Suppressor macrophage treated with lipopolysaccharide for 4 hours (primary cell): Measurements from ENCODE around the gene C1orf35.

Experiments used
- DNase-seq: peaks from one replicate; pipeline ENCODE4 v3.0.0-alpha.2; 2020

C1orf35 gene

DNA sequence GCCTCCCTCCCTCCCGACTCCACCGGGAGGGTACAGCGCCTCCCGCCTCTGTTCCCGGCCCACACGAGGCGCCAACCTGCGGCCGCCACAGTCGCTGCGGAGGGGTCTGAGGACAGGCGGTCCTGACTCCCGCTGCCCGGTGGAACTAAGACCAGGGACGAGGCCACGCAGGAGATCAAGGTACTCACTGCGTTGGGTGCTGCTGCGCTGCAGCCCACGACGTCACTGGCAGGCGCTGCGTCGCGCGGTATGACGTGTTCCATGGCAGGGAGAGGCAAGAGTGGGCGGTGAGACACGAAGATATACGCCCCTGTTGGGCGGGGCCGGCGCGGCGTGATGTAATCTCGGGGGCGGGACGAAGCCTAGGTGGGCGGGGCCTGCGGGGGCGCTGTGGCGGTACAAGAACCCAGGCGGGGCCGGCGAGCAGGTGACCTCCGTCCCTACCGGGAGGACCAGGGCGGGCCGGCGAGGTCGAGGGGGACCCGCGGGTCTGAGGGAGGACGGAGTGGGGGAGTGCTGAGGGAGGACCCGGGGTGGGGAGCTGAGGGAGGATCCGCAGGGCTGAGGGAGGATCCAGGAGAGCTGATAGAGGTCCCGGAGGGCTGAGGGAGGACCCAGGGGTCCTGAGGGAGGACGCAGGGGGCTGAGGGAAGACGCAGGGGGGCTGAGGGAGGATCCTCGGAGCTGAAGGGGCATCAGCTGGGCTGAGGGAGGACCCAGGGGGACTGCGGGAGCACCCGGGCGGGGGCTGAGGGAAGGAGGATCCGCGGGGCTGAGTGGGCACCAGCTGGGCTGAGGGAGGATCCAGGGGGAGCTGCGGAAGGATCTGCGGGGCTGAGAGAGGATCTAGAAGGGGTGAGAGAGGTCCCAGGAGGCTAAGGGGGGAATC lies 6.2 kb upstream of the C1orf35 start, which contains the start of gene MRPL55:
Gene MRPL55 (minus strand): TSS at position 227 of the 889 bp plus-strand sequence. CDS start 1,039 bp downstream, outside the sequence.
- DNase-seq = peak; percentile 98

DNA sequence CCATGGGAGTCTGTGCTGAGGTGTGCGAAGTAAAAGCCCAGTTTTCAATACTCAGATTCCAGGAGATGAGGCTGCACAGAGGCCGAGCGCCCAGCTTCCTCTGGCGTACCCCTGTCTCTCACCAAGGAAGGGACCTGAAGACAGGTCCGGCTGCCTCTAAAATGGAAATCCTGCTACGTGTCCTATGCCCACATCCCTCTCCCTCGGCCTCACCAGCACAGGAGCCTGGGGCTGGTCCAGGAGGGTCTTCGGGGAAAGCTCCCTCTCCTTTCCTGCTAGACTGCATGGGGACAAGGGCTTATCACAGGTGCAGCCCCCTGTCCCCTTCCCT lies 5.6 kb upstream of the C1orf35 start:
- no peak for DNase-seq

DNA sequence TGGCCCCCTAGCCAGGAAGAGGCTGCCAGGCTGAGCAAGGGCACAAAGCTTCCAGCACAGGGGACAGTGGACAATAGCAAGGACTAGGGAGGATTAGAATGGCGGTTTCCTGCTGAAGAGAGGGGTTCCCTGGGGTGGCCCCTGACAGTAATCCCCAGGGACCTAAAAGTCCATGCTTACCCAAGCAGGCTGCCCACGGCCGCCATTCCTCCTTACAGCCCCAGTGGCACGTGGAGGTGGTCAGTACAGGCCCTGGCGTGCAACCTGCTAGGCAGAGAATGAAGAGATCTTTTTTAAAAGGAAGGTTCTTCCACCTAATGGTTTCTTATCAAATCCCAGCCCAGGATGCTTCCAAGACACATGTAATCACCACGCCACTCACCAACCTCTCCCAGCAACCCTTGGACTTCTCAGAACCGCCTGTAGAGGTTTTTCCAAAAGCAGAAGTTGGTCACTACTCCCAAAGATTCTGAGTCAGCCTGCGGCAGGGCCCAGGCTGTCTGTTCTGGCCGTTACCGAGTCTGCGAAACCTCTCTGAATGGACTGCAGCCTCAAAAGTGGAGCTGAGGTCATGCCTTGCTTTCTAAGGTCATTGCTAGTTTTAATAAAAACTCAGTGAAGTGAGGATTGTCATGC lies 5.0 kb upstream of the C1orf35 start:
- DNase-seq = peak; percentile 75

DNA sequence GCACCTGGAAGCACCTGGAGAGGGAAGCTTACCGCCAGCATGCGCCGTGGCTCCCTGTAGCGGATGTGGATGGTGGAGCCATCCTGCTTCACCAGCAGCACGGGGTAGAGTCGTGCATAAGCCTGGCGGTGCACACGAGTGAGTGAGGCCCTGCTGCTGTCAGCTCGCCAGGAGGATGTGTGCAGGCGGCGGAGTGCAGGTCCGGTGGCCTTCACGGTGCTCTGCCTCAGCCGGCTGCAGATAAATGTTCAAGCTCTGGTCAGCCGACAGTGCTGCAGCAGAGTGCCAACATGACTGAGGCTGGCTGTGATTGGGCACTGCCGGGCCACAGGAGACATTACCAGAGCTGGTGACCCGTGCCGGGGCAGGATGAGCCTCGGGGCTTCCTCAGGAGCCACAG lies 4.5 kb upstream of the C1orf35 start:
- no peak for DNase-seq

DNA sequence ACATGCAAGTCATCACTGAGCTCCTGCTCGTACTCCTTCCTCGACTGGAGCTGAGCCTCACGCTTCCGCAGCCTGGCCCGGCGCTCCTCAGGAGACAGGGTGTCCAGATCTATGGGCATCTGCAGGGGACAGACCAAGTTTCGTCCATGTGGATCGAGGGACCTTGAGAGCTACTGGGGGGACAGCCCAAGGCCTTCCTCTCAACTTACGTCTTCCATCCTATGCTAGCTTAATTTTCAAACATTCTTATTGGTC lies 3.6 kb upstream of the C1orf35 start:
- no peak for DNase-seq

DNA sequence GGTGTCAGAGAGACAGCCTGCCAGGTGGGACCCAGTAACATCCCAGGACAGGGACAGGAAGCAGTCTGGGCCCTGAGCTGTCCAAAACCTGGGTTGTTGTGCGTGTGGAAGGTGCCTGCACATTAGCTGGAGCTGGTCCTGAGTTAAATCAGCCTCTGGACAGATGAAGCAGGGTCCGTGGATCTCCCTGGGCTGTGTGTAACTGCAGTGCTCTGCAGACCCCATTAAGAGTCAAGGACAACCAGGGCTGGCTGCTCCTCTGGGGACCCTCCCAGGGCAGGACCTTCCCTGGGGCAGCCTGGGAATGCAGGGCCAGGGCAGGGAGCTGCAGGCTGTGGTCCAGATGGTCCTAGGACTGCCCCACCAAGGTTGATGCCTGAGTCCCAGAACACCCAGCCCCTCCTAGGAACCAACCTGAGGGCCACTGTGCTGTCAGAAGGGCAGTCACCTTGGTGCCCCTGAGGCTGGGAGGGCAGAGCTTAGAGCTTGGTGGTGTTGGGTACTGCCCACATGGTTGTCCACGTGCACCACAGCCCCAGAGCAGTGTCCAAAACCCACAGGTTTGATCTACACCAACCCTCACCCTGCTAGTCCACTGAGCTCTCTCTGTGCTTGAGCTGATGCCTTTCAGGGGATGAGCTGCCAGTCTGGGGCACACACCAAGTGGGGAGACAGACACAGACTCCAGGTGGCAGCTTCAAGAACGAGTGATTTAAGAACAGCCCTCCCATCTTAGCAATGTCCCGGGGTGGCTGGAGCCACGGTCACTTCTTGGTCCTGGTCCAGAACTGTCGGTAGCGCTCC lies 3.1 kb upstream of the C1orf35 start:
- DNase-seq = no peak

DNA sequence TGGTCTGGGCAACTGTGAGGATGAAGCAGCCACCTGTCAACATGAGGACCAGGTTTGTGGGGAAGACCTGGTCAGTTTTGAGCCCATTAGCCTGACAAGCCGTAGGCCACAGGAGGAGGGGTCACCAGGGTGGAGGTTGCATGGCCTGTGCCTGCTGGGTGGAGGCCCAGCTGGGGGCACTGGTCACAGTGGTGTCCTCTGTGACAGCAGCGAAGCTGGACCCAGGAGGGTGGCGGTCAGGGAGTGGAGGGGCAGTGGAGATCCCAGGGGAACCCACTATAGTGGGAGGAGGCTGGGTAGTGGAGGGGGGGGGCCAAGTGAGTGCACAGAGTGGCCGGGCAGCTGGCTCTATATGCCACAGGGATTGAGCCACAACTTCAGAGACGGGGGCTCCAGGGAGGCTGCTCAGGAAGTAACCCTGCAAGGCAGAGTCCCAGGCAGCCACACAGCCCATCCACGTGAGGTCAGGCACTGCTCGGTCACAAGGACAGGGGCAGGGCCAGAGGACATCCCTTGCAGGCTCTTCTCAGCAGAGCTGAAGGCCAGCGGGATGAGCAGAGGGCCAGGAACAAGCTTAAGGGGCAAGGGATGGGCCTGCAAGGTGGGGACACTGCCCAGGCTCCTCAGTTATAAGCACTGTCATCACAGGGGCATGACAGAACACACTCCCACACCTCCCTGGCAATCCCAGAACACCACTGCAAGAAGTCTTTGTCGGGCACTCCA lies 2.3 kb upstream of the C1orf35 start:
- DNase-seq = no peak

DNA sequence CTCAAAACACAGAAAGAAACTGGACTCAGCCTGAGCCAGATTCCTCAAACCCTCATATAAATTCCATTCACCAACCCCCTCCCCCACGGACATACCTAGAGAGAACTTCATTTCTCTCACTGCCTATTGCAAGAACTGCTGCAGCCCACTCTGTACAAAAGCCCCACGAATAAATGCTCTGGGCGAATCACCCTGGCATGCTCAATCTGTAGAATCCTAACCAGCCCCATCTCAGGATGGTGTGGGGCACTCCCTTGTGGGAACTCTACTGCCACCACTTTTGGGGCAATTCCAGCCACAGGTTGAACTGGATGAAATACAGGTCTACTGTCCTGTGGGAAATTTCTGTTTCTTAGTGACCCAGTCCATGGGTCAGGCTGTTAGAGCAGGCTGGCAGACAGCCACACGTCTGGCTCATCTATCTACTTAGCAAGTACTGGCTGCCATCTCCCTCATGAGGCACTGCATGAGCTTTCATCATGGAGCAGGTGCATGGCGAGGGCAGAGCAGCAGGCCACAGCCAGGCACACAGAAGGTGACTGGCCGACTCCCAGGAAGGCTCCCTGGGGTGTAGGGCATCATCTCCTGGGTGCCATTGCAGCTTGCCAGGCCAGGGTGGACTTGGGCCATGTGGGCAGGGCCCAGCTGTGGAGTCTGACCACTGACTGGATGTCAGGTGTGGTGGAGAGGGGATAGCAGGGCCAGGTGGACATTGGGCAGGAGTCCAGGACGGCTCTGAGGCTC lies 1.6 kb upstream of the C1orf35 start:
- no peak for DNase-seq

DNA sequence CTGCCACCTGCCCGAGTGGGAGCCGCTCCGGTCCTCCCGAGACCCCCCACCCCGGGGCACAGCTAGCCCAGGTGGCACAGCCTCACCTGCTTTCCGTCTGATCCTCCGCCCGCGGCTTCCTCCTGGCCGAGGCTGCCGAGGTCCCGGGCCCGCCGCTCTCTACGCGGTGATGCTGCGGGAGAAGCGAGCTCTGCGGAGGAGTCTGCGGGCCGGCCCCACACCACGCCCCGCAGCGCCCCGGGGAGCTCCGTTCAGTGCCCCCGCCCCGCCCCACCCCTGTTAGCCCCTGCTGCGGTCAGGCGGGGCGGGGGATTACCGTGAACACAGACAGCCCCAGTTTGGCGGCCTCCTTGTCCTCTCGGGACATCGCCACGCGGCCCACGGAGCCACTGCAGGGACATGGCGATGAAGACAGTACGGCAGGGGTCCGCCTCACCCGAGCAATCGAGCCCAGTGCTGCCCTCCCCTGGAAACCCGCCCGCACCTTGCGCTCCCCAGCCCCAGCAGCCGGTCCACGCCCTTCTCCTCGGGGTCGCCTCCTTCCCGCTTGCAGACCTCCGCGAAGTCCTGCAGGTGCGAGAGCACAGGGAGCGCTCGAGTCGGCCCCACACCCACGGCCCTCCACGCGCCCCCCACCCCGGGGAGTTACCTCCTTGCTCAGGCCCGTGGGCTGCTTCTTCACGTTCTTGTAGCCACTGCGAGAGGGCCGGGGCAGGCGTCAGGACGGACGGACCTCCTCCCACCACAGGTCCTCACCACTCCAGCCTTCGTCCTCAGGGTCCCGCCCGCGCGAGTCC lies 933 bp downstream of the C1orf35 start:
- peak; percentile 43 for DNase-seq

DNA sequence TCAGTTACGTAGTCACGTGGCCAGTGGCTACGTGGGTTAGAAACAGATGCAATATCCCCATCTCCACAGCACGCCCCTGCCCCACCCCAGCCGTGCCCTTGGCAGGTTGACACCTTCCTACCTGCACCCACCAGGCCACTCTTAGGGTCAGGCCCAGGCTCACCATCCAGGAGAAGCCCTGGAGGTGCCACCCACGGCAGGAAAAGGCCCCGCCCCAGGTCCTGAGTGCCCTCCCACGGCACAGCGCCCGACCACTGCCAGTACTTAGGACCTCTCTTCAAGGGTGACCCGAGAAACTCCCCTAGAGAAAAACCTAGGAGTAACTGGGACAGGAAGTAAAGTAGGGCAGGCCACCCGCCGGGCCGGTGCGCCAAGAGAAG lies 1.5 kb downstream of the C1orf35 start:
- DNase-seq = no peak

DNA sequence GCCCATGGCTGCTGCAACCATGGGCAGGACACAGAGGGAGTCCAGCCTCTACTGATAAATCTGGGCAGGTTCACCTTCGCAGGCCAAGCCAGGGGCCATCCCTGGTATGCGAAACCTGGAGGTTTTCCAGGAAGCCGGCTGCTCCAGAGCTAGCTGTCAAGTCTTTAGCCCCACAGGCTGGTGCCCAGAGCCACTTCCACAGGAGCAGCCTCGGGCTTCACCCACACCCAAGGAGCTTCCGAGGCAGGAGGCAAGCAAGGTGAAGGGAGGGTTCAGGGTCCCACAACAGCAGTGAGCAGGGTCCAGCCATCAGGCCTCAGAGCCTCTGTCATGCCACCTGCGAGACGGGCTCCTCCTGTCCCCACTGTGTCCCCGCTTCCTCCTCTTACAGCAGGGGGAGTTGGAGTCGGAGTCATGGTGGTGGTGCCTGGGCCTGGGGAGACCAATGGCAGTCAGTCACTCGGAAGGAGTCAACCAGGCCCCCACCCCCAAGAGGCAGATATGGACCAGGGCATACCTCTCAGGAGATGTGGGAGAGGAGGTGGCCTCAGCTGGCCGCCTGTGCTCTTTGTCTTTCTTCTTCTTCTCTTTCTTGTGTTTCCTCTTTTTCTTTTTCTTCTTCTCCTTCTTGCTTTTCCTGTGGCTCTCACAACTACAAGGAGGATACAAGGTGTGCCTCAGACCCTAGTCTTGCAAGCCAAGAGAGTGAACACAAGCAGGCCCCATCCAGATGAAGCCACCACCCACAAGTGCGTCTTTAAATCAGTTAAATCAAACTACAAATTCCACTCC lies 2.1 kb downstream of the C1orf35 start:
- no peak for DNase-seq

DNA sequence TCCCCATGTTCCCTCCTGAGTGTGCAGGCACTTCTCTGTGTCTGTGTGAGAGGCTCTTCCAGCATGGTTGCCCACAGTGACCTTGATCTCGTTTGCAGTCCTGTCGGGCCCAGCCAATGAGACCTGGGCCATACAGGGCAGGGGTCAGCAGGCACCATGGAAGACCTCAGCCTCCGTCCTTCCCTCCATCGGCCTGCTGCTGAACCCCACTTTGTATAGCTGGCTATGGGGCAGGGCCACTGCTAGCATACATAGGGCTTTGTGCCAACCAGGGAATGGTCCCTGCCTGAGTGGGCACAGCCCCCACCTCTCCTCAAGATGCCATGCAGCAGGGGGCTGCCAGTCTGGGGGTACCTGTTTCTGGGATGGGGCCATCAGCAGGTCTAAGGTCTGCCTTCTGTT lies 3.8 kb downstream of the C1orf35 start:
- no peak for DNase-seq

DNA sequence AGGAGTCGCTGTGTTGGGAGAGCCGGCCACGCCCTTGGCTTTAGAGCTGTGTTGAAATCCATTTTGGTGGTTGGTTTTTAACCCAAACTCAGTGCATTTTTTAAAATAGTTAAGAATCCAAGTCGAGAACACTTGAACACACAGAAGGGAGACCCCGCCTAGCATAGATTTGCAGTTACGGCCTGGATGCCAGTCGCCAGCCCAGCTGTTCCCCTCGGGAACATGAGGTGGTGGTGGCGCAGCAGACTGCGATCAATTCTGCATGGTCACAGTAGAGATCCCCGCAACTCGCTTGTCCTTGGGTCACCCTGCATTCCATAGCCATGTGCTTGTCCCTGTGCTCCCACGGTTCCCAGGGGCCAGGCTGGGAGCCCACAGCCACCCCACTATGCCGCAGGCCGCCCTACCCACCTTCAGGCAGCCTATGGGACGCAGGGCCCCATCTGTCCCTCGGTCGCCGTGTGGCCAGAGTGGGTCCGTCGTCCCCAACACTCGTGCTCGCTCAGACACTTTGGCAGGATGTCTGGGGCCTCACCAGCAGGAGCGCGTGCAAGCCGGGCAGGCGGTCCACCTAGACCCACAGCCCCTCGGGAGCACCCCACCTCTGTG lies 4.7 kb downstream of the C1orf35 start:
- DNase-seq = no peak

DNA sequence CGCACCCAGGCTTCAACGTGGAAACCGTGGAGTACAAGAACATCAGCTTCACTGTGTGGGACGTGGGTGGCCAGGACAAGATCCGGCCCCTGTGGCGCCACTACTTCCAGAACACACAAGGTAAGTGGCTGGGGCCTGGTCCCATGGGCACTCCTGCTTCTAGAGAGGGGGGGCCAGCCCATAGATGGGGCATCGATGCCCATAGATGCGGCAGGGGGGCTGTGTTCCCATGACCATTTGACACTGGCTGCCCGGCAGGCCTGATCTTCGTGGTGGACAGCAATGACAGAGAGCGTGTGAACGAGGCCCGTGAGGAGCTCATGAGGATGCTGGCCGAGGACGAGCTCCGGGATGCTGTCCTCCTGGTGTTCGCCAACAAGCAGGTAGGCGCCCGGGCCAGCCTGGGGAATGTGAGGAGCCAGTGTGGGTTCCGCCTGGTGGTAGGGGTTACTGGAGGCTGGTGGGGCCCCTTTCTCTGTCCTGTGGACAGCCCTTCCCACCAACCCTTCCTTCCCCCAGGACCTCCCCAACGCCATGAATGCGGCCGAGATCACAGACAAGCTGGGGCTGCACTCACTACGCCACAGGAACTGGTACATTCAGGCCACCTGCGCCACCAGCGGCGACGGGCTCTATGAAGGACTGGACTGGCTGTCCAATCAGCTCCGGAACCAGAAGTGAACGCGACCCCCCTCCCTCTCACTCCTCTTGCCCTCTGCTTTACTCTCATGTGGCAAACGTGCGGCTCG lies 5.6 kb downstream of the C1orf35 start:
- no peak for DNase-seq

DNA sequence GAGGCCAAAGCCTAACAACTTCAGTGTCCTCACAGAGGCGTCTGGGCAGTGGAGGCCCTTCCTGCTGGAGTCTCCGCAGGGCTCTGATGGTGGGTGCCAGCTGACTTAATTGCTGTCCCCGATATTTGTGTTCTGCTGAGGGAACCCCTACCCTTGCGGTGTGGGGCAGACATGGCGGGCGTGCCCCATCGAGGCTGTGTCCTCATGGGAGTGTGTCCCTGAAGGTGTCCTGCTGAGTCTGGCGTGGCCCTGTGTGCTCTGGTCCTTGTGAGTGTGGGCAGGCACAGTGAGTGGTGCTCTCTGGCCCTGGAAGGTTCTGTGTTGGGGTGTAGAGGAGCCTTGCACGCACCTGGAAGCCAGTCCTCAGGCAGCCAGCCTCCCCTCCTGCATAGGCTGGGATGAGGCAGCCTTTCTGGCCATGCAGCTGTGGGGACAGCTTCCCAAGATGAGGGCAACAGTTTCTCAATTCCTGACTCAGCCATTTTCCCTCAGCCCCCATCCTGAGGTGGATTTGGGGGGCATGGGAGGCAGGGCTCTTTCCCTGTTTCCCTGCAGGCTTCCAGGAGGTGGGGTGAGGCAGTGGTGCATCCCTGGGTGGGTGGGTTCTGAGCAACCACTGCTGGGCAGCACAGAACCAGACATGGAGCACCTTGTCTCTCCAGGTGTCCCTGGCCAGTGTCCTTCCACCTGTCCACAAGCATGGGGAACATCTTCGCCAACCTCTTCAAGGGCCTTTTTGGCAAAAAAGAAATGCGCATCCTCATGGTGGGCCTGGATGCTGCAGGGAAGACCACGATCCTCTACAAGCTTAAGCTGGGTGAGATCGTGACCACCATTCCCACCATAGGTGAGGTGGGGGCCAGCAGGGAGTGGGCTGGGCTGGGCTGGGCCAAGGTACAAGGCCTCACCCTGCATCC lies 6.5 kb downstream of the C1orf35 start:
- no peak for DNase-seq

DNA sequence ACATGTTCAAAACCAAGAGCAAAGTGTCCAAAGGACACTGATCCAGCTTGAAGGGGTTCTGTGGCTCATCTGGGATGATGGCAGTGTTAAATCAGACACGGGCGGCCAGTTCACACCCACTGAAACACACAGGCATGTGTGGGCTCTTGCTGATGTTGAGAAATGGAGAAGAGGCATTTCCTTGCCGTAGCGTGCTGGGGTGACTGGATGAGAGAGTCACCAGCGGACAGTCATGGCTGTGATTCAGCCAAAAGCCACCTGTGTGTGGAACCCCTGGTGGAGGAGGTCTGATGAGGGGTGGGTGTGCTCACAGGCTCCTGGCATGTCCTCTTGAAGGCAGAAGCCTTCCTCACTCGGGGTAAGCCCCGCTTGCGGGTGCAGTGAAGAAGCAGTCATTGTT lies 7.2 kb downstream of the C1orf35 start:
- DNase-seq = peak; percentile 52

DNA sequence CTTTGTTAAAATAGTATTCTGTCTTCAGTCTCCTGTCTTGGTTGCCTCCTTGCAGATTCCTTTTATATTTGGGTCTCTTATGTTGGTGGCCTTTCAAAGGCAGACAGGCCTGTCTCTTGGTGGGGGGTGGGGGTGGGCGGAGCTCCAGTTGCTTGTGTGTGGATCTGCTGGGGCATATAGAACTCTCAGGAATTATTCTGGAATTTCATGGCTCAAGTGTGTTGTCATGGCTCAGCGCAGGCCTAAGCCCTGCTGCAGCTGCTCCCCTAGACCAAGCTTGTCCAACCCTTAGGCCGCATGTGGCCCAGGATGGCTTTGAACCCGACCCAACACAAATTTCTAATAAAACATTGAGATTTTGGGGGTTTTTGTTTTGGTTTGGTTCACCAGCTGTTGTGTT lies 8.0 kb downstream of the C1orf35 start:
- DNase-seq = no peak

DNA sequence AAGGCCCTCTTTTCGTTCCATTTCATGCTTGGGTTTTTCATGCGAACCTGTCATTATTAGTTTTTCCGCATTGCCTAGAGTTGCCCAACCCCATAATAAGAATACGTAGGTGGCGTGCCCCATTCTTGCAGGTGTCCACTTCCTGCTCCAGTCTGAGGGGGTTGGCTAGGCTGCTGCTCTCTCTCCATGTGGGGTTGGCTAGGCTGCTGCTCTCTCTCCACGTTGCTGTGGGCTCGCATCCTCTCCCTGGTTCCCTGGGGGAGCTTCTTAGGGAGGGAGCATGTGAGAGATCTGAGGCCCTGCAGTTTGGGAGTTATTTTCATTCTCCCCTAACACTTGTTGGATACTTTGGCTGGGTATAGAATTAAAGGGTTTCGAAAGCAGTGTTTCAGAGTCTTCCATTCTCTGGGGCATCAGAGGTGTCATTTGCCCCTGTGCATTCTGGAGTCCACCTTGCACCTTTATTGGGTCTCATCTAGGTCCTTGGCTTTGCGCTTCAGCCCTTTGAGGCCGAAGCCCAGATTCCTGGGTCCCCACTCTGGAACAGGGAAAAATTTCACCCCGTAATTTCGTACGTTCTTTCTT lies 8.6 kb downstream of the C1orf35 start:
- DNase-seq = no peak
